Endothelial cell of umbilical vein (primary cell): ENCODE measurements around the gene ATP5MG. TPM values are rescaled to one million over a fixed set of nuclear protein-coding genes. Genes with fewer than 3 reads are reported as not detected.

Experiments used
- BruUV-seq: library from RNA; stranded (reverse); fragments of 400-500 nt; replicated peaks from 2 replicates; lab custom pipeline; 2021; lab: Mats Ljungman, UMichigan
- CTCF ChIA-PET: fragments of 300-600, 350-600 bp; sonication (Branson Sonifier 250); formaldehyde crosslinking; loops from one replicate; lab custom pipeline; 2021; ENCODE audit warnings: antibody characterized with exemption, inconsistent platforms; lab: Charles Lee
- POLR2A ChIA-PET: fragments of 300-600, 350-600 bp; sonication (Branson Sonifier 250); formaldehyde crosslinking; loops from one replicate; lab custom pipeline; 2021; ENCODE audit warnings: antibody characterized with exemption, inconsistent platforms; lab: Charles Lee
- DNase-seq: peaks from one replicate; pipeline ENCODE4 v3.0.0-alpha.2; 2011; ENCODE audit warnings: low read depth, low spot score
- FAIRE-seq: peaks from 2 replicates; lab custom pipeline; 2011; peaks lifted over from hg19 to GRCh38; lab: Jason Lieb, UNC
- H2AFZ ChIP-seq: 2 replicates; pipeline ENCODE4 v1.6.0; 2012; ENCODE audit warnings: low read depth, low read length, control low read depth, inconsistent platforms
- H3K27ac ChIP-seq: 2 replicates; pipeline ENCODE4 v1.5.1; 2011; ENCODE audit warnings: low read depth, mild to moderate bottlenecking, control low read depth, low read length, moderate library complexity; ENCODE audit not compliant: insufficient read depth
- H3K27me3 ChIP-seq, 2 experiments: 2 replicates each; pipeline versions ENCODE4 v1.6.0 to v1.6.1; 2011; ENCODE audit warnings: low read length in 2 of 2, mixed read lengths in 1 of 2; ENCODE audit not compliant: control insufficient read depth in 2 of 2, insufficient read depth in 2 of 2
- H3K36me3 ChIP-seq, 2 experiments: 2 replicates in 1 of 2; 3 replicates in 1 of 2; pipeline ENCODE4 v1.5.1; 2011; ENCODE audit warnings: low read length in 2 of 2, mild to moderate bottlenecking in 1 of 2, moderate library complexity in 1 of 2; ENCODE audit not compliant: control insufficient read depth in 2 of 2, insufficient read depth in 2 of 2; ENCODE audit errors: extremely low read depth in 1 of 2
- H3K4me1 ChIP-seq: 3 replicates; pipeline ENCODE4 v1.5.1; 2011; ENCODE audit warnings: mild to moderate bottlenecking, low read length; ENCODE audit not compliant: control insufficient read depth, insufficient read depth; ENCODE audit errors: extremely low read depth
- H3K4me2 ChIP-seq: 2 replicates; pipeline ENCODE4 v1.6.1; 2011; ENCODE audit warnings: low read length, control low read depth, mixed read lengths; ENCODE audit not compliant: insufficient read depth
- H3K4me3 ChIP-seq, 3 experiments: fragments of 200-600 bp in 1 of 3; sonication (generic), shearing (Covaris generic) in 1 of 3; replicated peaks in 1 of 3; 2 replicates each; pipeline ENCODE4 v1.5.1; 2011 to 2016; ENCODE audit warnings: control low read depth in 3 of 3, low read length in 3 of 3, mild to moderate bottlenecking in 2 of 3, inconsistent platforms in 1 of 3, low read depth in 1 of 3, moderate library complexity in 1 of 3; ENCODE audit not compliant: insufficient read depth in 1 of 3
- H3K79me2 ChIP-seq: 2 replicates; pipeline ENCODE4 v1.6.0; 2012; ENCODE audit warnings: low read length, inconsistent platforms; ENCODE audit not compliant: control insufficient read depth, insufficient read depth
- H3K9ac ChIP-seq: replicated peaks from 2 replicates; pipeline ENCODE3; 2011; ENCODE audit warnings: low read length, control low read depth; ENCODE audit not compliant: insufficient read depth; ENCODE audit errors: extremely low read depth
- H3K9me1 ChIP-seq: replicated peaks from 3 replicates; pipeline ENCODE4 v1.6.0; 2011; ENCODE audit warnings: mild to moderate bottlenecking, low read length; ENCODE audit not compliant: control insufficient read depth, insufficient read depth; ENCODE audit errors: extremely low read depth
- H3K9me3 ChIP-seq: replicated peaks from 2 replicates; pipeline ENCODE4 v1.5.1; 2012; ENCODE audit warnings: low read length, inconsistent platforms; ENCODE audit not compliant: control insufficient read depth, insufficient read depth
- H4K20me1 ChIP-seq: replicated peaks from 2 replicates; pipeline ENCODE3; 2011; ENCODE audit warnings: mild to moderate bottlenecking, low read length; ENCODE audit not compliant: control insufficient read depth, insufficient read depth; ENCODE audit errors: extremely low read depth
- CTCF ChIP-seq, 2 donors: IDR thresholded peaks; 1 replicate in 1 of 2; 2 replicates in 1 of 2; pipeline ENCODE4 v1.5.1; 2011; ENCODE audit warnings: low read length in 2 of 2, mild to moderate bottlenecking in 2 of 2, moderate library complexity in 2 of 2, control low read depth in 1 of 2, inconsistent platforms in 1 of 2, low read depth in 1 of 2; ENCODE audit not compliant: insufficient read depth in 1 of 2; ENCODE audit errors: extremely low read depth in 1 of 2
- EZH2 ChIP-seq: IDR thresholded peaks from 2 replicates; pipeline ENCODE4 v1.6.1; 2012; ENCODE audit warnings: borderline replicate concordance, low read depth, mild to moderate bottlenecking, moderate library complexity, low read length, inconsistent platforms; ENCODE audit not compliant: severe bottlenecking
- FOS ChIP-seq: IDR thresholded peaks from 2 replicates; pipeline ENCODE4 v1.6.1; 2011; ENCODE audit warnings: mild to moderate bottlenecking, low read length, moderate library complexity, borderline replicate concordance; ENCODE audit not compliant: insufficient read depth
- GATA2 ChIP-seq: IDR thresholded peaks from 2 replicates; pipeline ENCODE4 v1.7.0; 2011; ENCODE audit warnings: low read depth, mild to moderate bottlenecking, moderate library complexity, mixed read lengths, low read length; ENCODE audit not compliant: insufficient read length, insufficient read depth
- JUN ChIP-seq: IDR thresholded peaks from 2 replicates; pipeline ENCODE4 v1.6.1; 2011; ENCODE audit warnings: borderline replicate concordance, low read depth; ENCODE audit not compliant: insufficient read length, insufficient read depth
- MYC ChIP-seq: IDR thresholded peaks from one replicate; pipeline ENCODE4 v1.6.1; 2011; ENCODE audit warnings: mild to moderate bottlenecking, low read depth, low read length
- POLR2A ChIP-seq: IDR thresholded peaks from 2 replicates; pipeline ENCODE4 v1.6.1; 2012; ENCODE audit warnings: low read depth, mild to moderate bottlenecking, control low read depth, low read length
- POLR2AphosphoS5 ChIP-seq: IDR thresholded peaks from 2 replicates; pipeline ENCODE4 v1.6.1; 2012; ENCODE audit warnings: low read depth, mild to moderate bottlenecking, control low read depth, low read length, moderate library complexity; ENCODE audit not compliant: insufficient read depth
- dilution Hi-C: fragments of 300-500 bp; cut with MboI; formaldehyde crosslinking; loops from one replicate; pipeline ENCODE4 v1.15.0; 2019; ENCODE audit warnings: low sequenced_read_pairs; ENCODE audit not compliant: extremely low pct_ligation_motif_present
- intact Hi-C: fragments of 100-400 bp; cut with micrococcal nuclease; formaldehyde crosslinking; loops from one replicate; pipeline ENCODE4 v1.10.0; 2022
- polyA plus RNA-seq, 4 experiments: library from polyadenylated mRNA; depleted of rRNA in 3 of 4; stranded (reverse) in 3 of 4; unstranded in 1 of 4; fragments of >200 nt; gene quantifications; 2 replicates each; pipeline versions ENCODE4 v1.2.1 to v1.2.3, GENCODE V29; 2011 to 2012; ENCODE audit warnings: missing spikeins in 1 of 4
- total RNA-seq: library from RNA; stranded (reverse); gene quantifications from 2 replicates; pipeline ENCODE4 v1.2.3, GENCODE V29; 2021
- TF ChIP-seq, protein P1 (sequence below): IDR thresholded peaks from 2 replicates; pipeline ENCODE4 v1.6.1; 2011; ENCODE audit not compliant: insufficient read depth, insufficient read length

ATP5MG gene
- total and polyA plus RNA-seq, 2 donors (not counting 3 experiments of a cell fraction or from before 2014, with no cell fraction given), result 211 to 439 TPM

DNA sequence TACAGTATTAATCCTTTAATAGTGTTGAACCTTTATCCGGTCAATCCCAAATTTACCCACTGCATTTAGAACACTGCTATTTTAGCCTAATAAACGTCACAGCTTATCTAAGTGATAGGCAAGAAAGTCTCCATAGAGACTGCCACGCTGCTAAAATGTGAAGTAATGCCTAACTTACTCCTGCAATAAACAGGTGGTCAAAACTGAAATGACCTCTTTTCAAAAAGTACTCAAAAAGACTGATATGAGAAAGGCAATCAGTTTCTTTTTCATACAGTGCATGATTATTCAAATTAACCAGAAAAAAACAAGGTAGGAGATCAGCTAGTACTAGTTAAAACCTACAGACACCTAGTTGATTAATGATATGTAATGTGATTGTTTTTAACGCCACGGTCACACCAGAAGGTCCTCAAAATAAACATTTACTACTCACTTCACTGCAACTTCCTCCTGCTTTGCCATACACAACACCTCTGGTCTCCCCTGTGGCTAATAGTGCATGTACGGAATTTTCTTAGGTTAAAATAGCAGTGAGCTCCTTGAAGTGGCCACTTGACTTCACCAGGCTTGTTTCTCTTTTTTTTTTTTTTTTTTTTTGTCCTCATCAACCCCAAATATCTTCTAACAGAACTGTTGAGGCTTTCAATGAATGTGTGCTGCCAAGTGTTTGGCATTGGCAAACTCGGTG lies 8.8 kb downstream of the ATP5MG start:
- ChIA-PET POLR2A (interaction anchor here (1.1 kb wide), 1 partner anchor 32 kb away, joined by 5 read pairs; no protein-coding TSS in a partner anchor), CTCF (interaction anchor here (0.6 kb wide), 1 partner anchor 74 kb away, joined by 3 read pairs; no protein-coding TSS in a partner anchor)
- H3K9me3 ChIP-seq, result no peaks in the 10 kb centered on the region
- no peak overlapping the region for H3K9ac ChIP-seq
- H3K79me2 ChIP-seq, result peaks cover 25% of the 10 kb centered on the region
- H3K27ac ChIP-seq, result no peak overlapping the region
- no peaks in the 10 kb centered on the region for H3K27me3 ChIP-seq
- H4K20me1 ChIP-seq, result no peaks in the 10 kb centered on the region
- DNase-seq, result no peak
- no peak overlapping the region for H3K4me3 ChIP-seq
- H3K36me3 ChIP-seq, result peaks cover 3 to 6% of the 10 kb centered on the region in 2 experiments
- intact Hi-C loops, result no loop called here
- H3K9me1 ChIP-seq, result no peaks in the 10 kb centered on the region
- no peak overlapping the region for H3K4me2 ChIP-seq
- H2AFZ ChIP-seq, result no peak overlapping the region
- peaks cover under 1% of the 10 kb centered on the region for H3K4me1 ChIP-seq
- FAIRE-seq, result no peak
- TF ChIP-seq FOS, result no peak
- dilution Hi-C loops, result no loop called here
- BruUV-seq, result no TSS peak

DNA sequence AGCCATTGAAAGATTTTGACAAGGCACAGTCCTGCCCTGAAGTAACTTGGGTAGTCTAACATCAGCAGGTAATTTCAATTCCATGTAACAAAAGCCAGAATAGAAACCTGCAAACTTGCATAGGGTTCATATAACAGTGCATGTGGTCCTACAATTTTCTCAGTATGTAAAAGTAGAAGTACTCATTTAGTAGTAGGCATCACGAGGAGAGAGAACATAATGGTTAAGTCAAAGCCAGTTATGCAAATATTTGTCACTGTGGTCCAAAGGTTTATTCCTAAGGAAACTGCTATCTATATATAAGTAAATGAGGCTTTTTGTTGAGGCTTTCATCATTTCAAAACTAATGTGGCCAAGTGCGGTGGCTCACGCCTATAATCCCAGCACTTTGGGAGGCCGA lies 10.1 kb downstream of the ATP5MG start:
- FAIRE-seq (no peak), DNase-seq (no peak)
- dilution Hi-C loops (no loop called here), intact Hi-C loops (no loop called here)
- TF ChIP-seq GATA2 (no peak), EZH2 (no peak), MYC (no peak), FOS (no peak), POLR2AphosphoS5 (no peak), JUN (no peak), CTCF (IDR thresholded peaks at IDR 0.05; ENCODE audit: extremely low read depth in 1 of 2, insufficient read depth in 1 of 2, low read depth in 1 of 2, low read length in 2 of 2) (no peak), POLR2A (no peak)
- TF ChIP-seq, protein P1, sequence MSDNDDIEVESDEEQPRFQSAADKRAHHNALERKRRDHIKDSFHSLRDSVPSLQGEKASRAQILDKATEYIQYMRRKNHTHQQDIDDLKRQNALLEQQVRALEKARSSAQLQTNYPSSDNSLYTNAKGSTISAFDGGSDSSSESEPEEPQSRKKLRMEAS, result no peak
- CTCF ChIA-PET, result interaction anchor here (0.7 kb wide), 1 partner anchor 50 kb away, joined by 3 read pairs; no protein-coding TSS in a partner anchor
- Histone ChIP-seq H3K4me2 (no peak overlapping the region), H3K9me3 (no peaks in the 10 kb centered on the region), H3K27me3 (no peaks in the 10 kb centered on the region), H2AFZ (no peak overlapping the region), H3K27ac (no peak overlapping the region), H3K9me1 (peaks cover 2% of the 10 kb centered on the region), H3K4me1 (peaks cover 13% of the 10 kb centered on the region), H3K79me2 (peaks cover 13% of the 10 kb centered on the region), H4K20me1 (no peaks in the 10 kb centered on the region), H3K36me3 (peaks cover 3 to 5% of the 10 kb centered on the region in 2 experiments), H3K4me3 (no peak overlapping the region), H3K9ac (no peak overlapping the region)
- POLR2A ChIA-PET, result no interaction called here
- no TSS peak for BruUV-seq
